Adrenal gland (tissue), 12 donors: ENCODE data around the gene PLEKHA4. TPM values are rescaled to one million over a fixed set of nuclear protein-coding genes. Genes with fewer than 3 reads are reported as not detected.
A peak's percentile ranks its signal among the peaks of the same experiment; 100 is the strongest.

Experiments used
- DNase-seq, 7 donors: peaks; one replicate each; pipeline ENCODE4 v3.0.0-alpha.2; 2019 to 2020
- H3K27ac ChIP-seq, 5 donors: fragments of 200-600 bp; sonication (generic) in 4 of 5; 1 replicate in 3 of 5; 2 replicates in 2 of 5; pipeline versions ENCODE4 v1.5.1 to v1.8.0; 2016 to 2020; ENCODE audit warnings: mild to moderate bottlenecking in 1 of 5
- H3K27me3 ChIP-seq: fragments of 200-600 bp; 2 replicates; pipeline ENCODE4 v1.8.0; 2021
- H3K36me3 ChIP-seq, 2 donors: fragments of 200-600 bp; replicated peaks in 1 of 2; 1 replicate in 1 of 2; 2 replicates in 1 of 2; pipeline versions ENCODE4 v1.5.1 to v1.8.0; 2018 to 2022
- H3K4me1 ChIP-seq, 2 donors: fragments of 200-600 bp; replicated peaks in 1 of 2; 1 replicate in 1 of 2; 2 replicates in 1 of 2; pipeline versions ENCODE4 v1.5.1 to v1.8.0; 2018 to 2021
- H3K4me3 ChIP-seq, 4 donors: fragments of 200-600 bp; sonication (generic) in 3 of 4; one replicate each; pipeline ENCODE4 v1.5.1; 2016 to 2018
- H3K9me3 ChIP-seq, 3 donors: fragments of 200-600 bp; sonication (generic) in 1 of 3; replicated peaks in 1 of 3; 1 replicate in 2 of 3; 2 replicates in 1 of 3; pipeline versions ENCODE4 v1.5.1 to v1.8.0; 2016 to 2021
- CTCF ChIP-seq, 6 experiments: fragments of 450-650 bp in 4 of 6; fragments of 200-600 bp in 2 of 6; sonication (generic) in 1 of 6; IDR thresholded peaks; 1 replicate in 5 of 6; 2 replicates in 1 of 6; pipeline versions ENCODE4 v1.5.1 to v1.8.0; 2016 to 2021; ENCODE audit warnings: antibody characterized with exemption in 6 of 6, mild to moderate bottlenecking in 2 of 6, moderate library complexity in 1 of 6
- POLR2A ChIP-seq, 2 donors: fragments of 450-650 bp; IDR thresholded peaks; one replicate each; pipeline ENCODE4 v1.6.1; 2017; ENCODE audit warnings: antibody characterized with exemption in 2 of 2, mild to moderate bottlenecking in 2 of 2, moderate library complexity in 1 of 2
- WGBS, 4 donors: extraction: QIAGEN DNeasy Blood & Tissue Kit in 2 of 4; methylation state at CpG; one replicate each; pipeline versions ENCODE4 v1.1.5 to v1.1.7; 2013 to 2017; 5-methylcytosine and 5-hydroxymethylcytosine counted together
- intact Hi-C, 2 donors: fragments of 100-400 bp; cut with DNase I; formaldehyde crosslinking; loops; one replicate each; pipeline versions ENCODE4 v1.14.1 to v1.15.0; 2022 to 2023
- polyA plus RNA-seq, 3 donors: library from polyadenylated mRNA; stranded (reverse); fragments of 200-250 nt in 2 of 3; fragments of 350-450 nt in 1 of 3; fragmentation: Illumina TruSeq in 1 of 3; extraction: RNeasy Lipid Tissue Mini Kit (QIAGEN cat#74804) in 1 of 3; gene quantifications; one replicate each; pipeline ENCODE4 v1.2.3, GENCODE V29; 2013 to 2014
- total RNA-seq, 9 donors: library from RNA; depleted of rRNA in 4 of 9; stranded (reverse); fragments of >200 nt in 4 of 9; fragments of 120-200 nt in 1 of 9; fragmentation: NEBNext Ultra II Directional in 1 of 9; extraction: Animal tissue kit (Norgen Biotek cat#: 25700) in 1 of 9; gene quantifications; one replicate each; pipeline versions ENCODE4 v1.1.0 to v1.2.4, GENCODE V29; 2013 to 2023
- donor health status: healthy with polysubstance abuse.
- donor health status: Bipolar disorder and iron deficiency.
- donor health status: DM: yes; HTN: yes; CAD: no.
- donor health status: DM: no; HTN: no; CAD: no.
- donor health status: DM: no; HTN: no; CAD: no.
- donor health status: DM: yes; HTN: yes; CAD: no.

PLEKHA4 gene
- total and polyA plus RNA-seq, 12 donors = 4.5 to 74.6 (median 25.4) TPM

GRCh38 chr19:48837687-48838086 is 30.7 kb downstream of the PLEKHA4 start:
- Histone ChIP-seq H3K27me3 (no peaks in the 10 kb centered on the region), H3K27ac (peak overlapping the region in 3 of 5 donors; percentile 43 to 91 (median 85)), H3K9me3 (no peaks in the 10 kb centered on the region), H3K36me3 (peaks cover 0 to 5% of the 10 kb centered on the region in 2 donors), H3K4me1 (peaks cover 4 to 7% of the 10 kb centered on the region in 2 donors), H3K4me3 (no peak overlapping the region)
- intact Hi-C loops = loop anchor here in 1 of 2 donors (5.0 kb wide), 1 partner anchor 130 kb away; the partner anchor contains the start of gene FTL
- no peak for DNase-seq
- no peak for TF ChIP-seq CTCF (IDR thresholded peaks at IDR 0.05)
- 42 to 63% (median 45%) methylated on average over 5 to 9 of the region's 9 CpGs for WGBS, 4 donors

GRCh38 chr19:48837051-48837524 is 31.3 kb downstream of the PLEKHA4 start:
- peaks cover 0 to 10% of the 10 kb centered on the region in 2 donors for H3K36me3 ChIP-seq

GRCh38 chr19:48836089-48837017 is 32.1 kb downstream of the PLEKHA4 start, which contains the start of gene HSD17B14:
TSS of gene HSD17B14 (minus strand) at chr19:48836491. CDS start at chr19:48836411, 80 bp downstream.
- Histone ChIP-seq H3K9me3 (no peaks in the 10 kb centered on the region), H3K4me1 (peaks cover 4 to 7% of the 10 kb centered on the region in 2 donors), H3K27me3 (no peaks in the 10 kb centered on the region), H3K27ac (peak within 1 kb of the TSS; percentile 46 to 91 (median 85)), H3K36me3 (peaks cover 0 to 13% of the 10 kb centered on the region in 2 donors), H3K4me3 (peak within 1 kb of the TSS in 3 of 4 donors; percentile 62 to 67 (median 65))
- TF ChIP-seq CTCF (IDR thresholded peaks at IDR 0.05) (peak in 2 of 6 experiments; percentile 10 to 36), POLR2A (IDR thresholded peaks at IDR 0.05) (no peak)
- 4 to 14% (median 10%) methylated on average over 28 to 35 of the region's 35 CpGs for WGBS, 4 donors
- intact Hi-C loops = loop anchor here in 1 of 2 donors (5.0 kb wide), 1 partner anchor 131 kb away; the partner anchor contains the start of gene FTL
- DNase-seq = peak in 6 of 7 donors; percentile 46 to 69 (median 58)

More at GRCh38 chr19:48837051-48837524, 31.3 kb downstream of the PLEKHA4 start:
- Histone ChIP-seq H3K4me1 (peaks cover 4 to 7% of the 10 kb centered on the region in 2 donors), H3K4me3 (peak overlapping the region in 2 of 4 donors; percentile 65 to 67), H3K9me3 (no peaks in the 10 kb centered on the region), H3K27ac (peak overlapping the region in 4 of 5 donors; percentile 58 to 91 (median 86)), H3K27me3 (no peaks in the 10 kb centered on the region)
- peak; percentile 87 to 96 (median 94) for DNase-seq
- no peak for TF ChIP-seq CTCF (IDR thresholded peaks at IDR 0.05)
- TF ChIP-seq POLR2A (IDR thresholded peaks at IDR 0.05) = peak in 1 of 2 donors; percentile 65
- intact Hi-C loops = loop anchor here in 1 of 2 donors (5.0 kb wide), 1 partner anchor 130 kb away; the partner anchor contains the start of gene FTL
- 9 to 27% (median 16%) methylated on average over 12 to 29 of the region's 29 CpGs for WGBS, 4 donors

- Histone ChIP-seq H3K4me1 (peaks cover 4 to 7% of the 10 kb centered on the region in 2 donors), H3K4me3 (peak overlapping the region in 3 of 4 donors; percentile 62 to 67 (median 65)), H3K27me3 (no peaks in the 10 kb centered on the region), H3K27ac (peak overlapping the region in 4 of 5 donors; percentile 39 to 91 (median 86)), H3K9me3 (no peaks in the 10 kb centered on the region), H3K36me3 (peaks cover 0 to 19% of the 10 kb centered on the region in 2 donors)
- WGBS, 4 donors = 4 to 13% (median 7%) methylated on average over 4 to 12 of the region's 12 CpGs
- intact Hi-C loops = loop anchor here (2.0 to 5.0 kb wide), 2 partner anchors 41 to 132 kb away; partner anchors contain the start of gene FTL (in 1 of the 2)
- TF ChIP-seq POLR2A (IDR thresholded peaks at IDR 0.05) = peak in 1 of 2 donors; percentile 86
- peak; percentile 76 to 97 (median 95) for TF ChIP-seq CTCF (IDR thresholded peaks at IDR 0.05)
- peak; percentile 95 to 99 (median 97) for DNase-seq
Measured at GRCh38 chr19:48835734-48836088, 32.7 kb downstream of the PLEKHA4 start.
